Measurements from ENCODE around the gene FAM174B.

Gene FAM174B

GRCh38 chr15:92665100-92665555 is 9.6 kb upstream of the FAM174B start:
- H3K4me3 ChIP-seq (ENCODE audit: low read depth, low read length) = no peak overlapping the region
- TF ChIP-seq, protein P1, sequence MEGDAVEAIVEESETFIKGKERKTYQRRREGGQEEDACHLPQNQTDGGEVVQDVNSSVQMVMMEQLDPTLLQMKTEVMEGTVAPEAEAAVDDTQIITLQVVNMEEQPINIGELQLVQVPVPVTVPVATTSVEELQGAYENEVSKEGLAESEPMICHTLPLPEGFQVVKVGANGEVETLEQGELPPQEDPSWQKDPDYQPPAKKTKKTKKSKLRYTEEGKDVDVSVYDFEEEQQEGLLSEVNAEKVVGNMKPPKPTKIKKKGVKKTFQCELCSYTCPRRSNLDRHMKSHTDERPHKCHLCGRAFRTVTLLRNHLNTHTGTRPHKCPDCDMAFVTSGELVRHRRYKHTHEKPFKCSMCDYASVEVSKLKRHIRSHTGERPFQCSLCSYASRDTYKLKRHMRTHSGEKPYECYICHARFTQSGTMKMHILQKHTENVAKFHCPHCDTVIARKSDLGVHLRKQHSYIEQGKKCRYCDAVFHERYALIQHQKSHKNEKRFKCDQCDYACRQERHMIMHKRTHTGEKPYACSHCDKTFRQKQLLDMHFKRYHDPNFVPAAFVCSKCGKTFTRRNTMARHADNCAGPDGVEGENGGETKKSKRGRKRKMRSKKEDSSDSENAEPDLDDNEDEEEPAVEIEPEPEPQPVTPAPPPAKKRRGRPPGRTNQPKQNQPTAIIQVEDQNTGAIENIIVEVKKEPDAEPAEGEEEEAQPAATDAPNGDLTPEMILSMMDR (IDR thresholded peaks at IDR 0.05; ENCODE audit: low read depth, low read length) = no peak

DNA sequence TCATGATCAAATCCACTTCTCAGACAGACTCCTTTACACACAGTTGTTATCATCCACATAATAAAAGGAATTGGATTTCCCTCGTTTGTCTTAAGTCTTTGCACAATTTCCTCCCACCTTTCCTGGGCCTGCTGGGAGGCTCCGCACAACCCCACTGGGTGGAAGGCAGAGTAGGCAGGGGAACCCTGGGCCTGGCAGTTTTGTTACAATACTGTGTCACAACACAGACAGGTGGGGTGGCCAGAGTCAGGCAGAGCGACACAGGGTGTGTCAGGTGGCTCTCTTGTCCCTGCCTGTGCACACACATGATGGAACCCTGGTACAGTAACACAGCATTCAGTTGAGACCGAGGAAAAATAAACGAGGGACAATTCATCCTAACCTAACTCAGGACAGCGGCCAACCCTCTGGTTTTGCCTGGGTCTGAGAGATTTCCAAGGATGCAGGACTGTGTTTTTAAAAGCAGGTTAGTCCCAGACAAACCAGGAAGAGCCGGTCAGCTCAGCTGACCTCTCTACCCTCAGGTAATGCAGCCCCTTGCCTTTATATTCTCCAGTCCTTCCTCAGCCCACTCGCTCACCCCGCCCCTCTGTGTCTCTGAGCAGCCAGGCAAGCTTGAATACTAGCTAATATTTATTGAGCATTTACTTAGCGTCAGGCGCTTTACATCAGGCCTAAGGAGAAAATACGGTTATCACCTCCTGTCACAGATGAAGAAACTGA is 8.8 kb upstream of the FAM174B start:
- H3K4me3 ChIP-seq (ENCODE audit: low read depth, low read length) = no peak overlapping the region
- TF ChIP-seq, protein P1 (IDR thresholded peaks at IDR 0.05; ENCODE audit: low read depth, low read length) = no peak

DNA sequence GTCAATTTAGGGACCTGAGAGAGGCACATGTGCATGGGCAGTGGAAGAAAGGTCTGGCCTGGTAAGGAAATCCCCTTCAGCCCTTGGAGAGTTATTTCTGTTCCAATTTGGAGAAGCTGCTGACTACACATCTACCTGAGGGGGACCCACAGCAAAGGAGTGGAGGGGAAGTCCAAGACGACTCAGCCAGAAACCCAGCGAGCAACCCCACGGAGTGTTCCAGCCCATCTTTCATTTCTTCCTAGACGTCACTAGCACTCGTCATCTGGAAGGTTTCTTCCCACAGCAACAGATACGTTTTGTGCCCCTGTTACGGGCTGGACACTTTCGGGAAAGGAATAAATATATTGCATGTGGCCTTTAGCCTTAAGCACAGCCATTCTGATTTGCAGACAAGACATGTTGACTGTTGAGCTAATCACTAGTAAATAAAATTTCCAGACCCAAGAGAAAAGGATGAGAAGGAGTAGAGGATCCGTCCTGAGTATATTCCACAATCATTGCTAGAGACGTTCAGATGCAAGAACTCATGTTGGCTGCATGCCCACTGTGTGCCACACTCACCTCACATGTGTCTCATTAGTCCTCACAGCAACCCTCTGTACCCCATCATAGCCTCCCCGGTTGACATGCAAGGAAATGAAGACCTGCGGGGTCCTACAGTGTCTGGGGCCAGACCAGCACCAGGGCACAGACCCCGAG is 7.8 kb upstream of the FAM174B start:
- H3K4me3 ChIP-seq (ENCODE audit: low read depth, low read length) = no peak overlapping the region
- TF ChIP-seq, protein P1 (IDR thresholded peaks at IDR 0.05; ENCODE audit: low read depth, low read length) = no peak

GRCh38 chr15:92662762-92663161 is 7.2 kb upstream of the FAM174B start:
- TF ChIP-seq, protein P1 (IDR thresholded peaks at IDR 0.05; ENCODE audit: low read depth, low read length) = no peak
- no peak overlapping the region for H3K4me3 ChIP-seq (ENCODE audit: low read depth, low read length)

- TF ChIP-seq, protein P1 (IDR thresholded peaks at IDR 0.05; ENCODE audit: low read depth, low read length) = no peak
- no peak overlapping the region for H3K4me3 ChIP-seq (ENCODE audit: low read depth, low read length)
These were observed 6.4 kb upstream of the FAM174B start for GRCh38 chr15:92661956-92662355.

GRCh38 chr15:92661069-92661468 is 5.5 kb upstream of the FAM174B start:
- H3K4me3 ChIP-seq (ENCODE audit: low read depth, low read length) = no peak overlapping the region
- TF ChIP-seq, protein P1 (IDR thresholded peaks at IDR 0.05; ENCODE audit: low read depth, low read length) = no peak

- H3K4me3 ChIP-seq (ENCODE audit: low read depth, low read length) = no peak overlapping the region
These were observed 1.9 kb upstream of the FAM174B start for GRCh38 chr15:92657486-92657885.

More at GRCh38 chr15:92657486-92657885, 1.9 kb upstream of the FAM174B start:
- TF ChIP-seq, protein P1 (IDR thresholded peaks at IDR 0.05; ENCODE audit: low read depth, low read length) = no peak
